Stimulated activated naive CD8-positive, alpha-beta T cell treated with anti-CD3 and anti-CD28 coated beads, Interleukin-15, amount 100 ng/mL, for 72 hours (primary cell): ENCODE data around the gene MS4A14.
A peak's percentile ranks its signal among the peaks of the same experiment; 100 is the strongest.
"Not testable (repeated sequence)": the region's sequence is repeated elsewhere in the genome, so short reads cannot be mapped to it uniquely, and the experiment has no call there.

Source experiments
- ATAC-seq: fragments of 150-1000 bp; cut with Tn5 transposase; 2 replicates; pipeline ENCODE4 v1.10.0; 2021; ENCODE audit warnings: mild to moderate bottlenecking, moderate library complexity
- DNase-seq, 2 donors: peaks; one replicate each; pipeline ENCODE4 v3.0.0; 2021 to 2022
- H3K27ac Mint-ChIP-seq, 2 donors: one replicate each; pipeline ENCODE4 v1.8.0; 2022; ENCODE audit warnings: mild to moderate bottlenecking in 2 of 2, mixed read lengths in 2 of 2, moderate library complexity in 2 of 2
- H3K27me3 Mint-ChIP-seq: one replicate; pipeline ENCODE4 v1.8.0; 2022; ENCODE audit warnings: mixed read lengths
- H3K4me1 Mint-ChIP-seq: one replicate; pipeline ENCODE4 v1.8.0; 2022; ENCODE audit warnings: mild to moderate bottlenecking, mixed read lengths
- H3K4me3 Mint-ChIP-seq, 2 donors: one replicate each; pipeline ENCODE4 v1.8.0; 2022; ENCODE audit warnings: mild to moderate bottlenecking in 2 of 2, mixed read lengths in 2 of 2, moderate library complexity in 1 of 2
- H3K9me3 Mint-ChIP-seq, 2 donors: one replicate each; pipeline ENCODE4 v1.8.0; 2022; ENCODE audit warnings: mixed read lengths in 2 of 2

Gene MS4A14

GRCh38 chr11:60431251-60431650 lies 35.0 kb downstream of the MS4A14 start:
- no peaks in the 10 kb centered on the region for H3K4me1 Mint-ChIP-seq
- H3K9me3 Mint-ChIP-seq = no peaks in the 10 kb centered on the region
- no peak overlapping the region for H3K4me3 Mint-ChIP-seq
- peaks cover 29% of the 10 kb centered on the region for H3K27me3 Mint-ChIP-seq
- DNase-seq (no peak), ATAC-seq (no peak)
- no peak overlapping the region for H3K27ac Mint-ChIP-seq

GRCh38 chr11:60433401-60433800 lies 37.1 kb downstream of the MS4A14 start:
- Mint-ChIP-seq H3K27ac (no peak overlapping the region), H3K9me3 (no peaks in the 10 kb centered on the region), H3K4me1 (no peaks in the 10 kb centered on the region), H3K27me3 (peaks cover 14% of the 10 kb centered on the region), H3K4me3 (no peak overlapping the region)
- no peak for ATAC-seq
- no peak for DNase-seq

- ATAC-seq (no peak), DNase-seq (no peak)
- no peaks in the 10 kb centered on the region for H3K9me3 Mint-ChIP-seq
- H3K27ac Mint-ChIP-seq = peak overlapping the region in 1 of 2 donors; percentile 93
- no peaks in the 10 kb centered on the region for H3K27me3 Mint-ChIP-seq
- peak overlapping the region in 1 of 2 donors; percentile 71 for H3K4me3 Mint-ChIP-seq
- peaks cover 22% of the 10 kb centered on the region for H3K4me1 Mint-ChIP-seq
Measured at GRCh38 chr11:60447070-60447469, 50.8 kb downstream of the MS4A14 start.

- H3K27ac Mint-ChIP-seq = no peak overlapping the region
- no peak overlapping the region for H3K4me3 Mint-ChIP-seq
- no peak for ATAC-seq
Measured at GRCh38 chr11:60447846-60448245, 51.6 kb downstream of the MS4A14 start.

GRCh38 chr11:60451185-60451584 lies 54.9 kb downstream of the MS4A14 start:
- not testable (repeated sequence) for DNase-seq, H3K27me3 Mint-ChIP-seq, ATAC-seq, H3K9me3 Mint-ChIP-seq, H3K27ac Mint-ChIP-seq, H3K4me3 Mint-ChIP-seq
- peaks cover 22% of the 10 kb centered on the region for H3K4me1 Mint-ChIP-seq

More at GRCh38 chr11:60447846-60448245, 51.6 kb downstream of the MS4A14 start:
- H3K27me3 Mint-ChIP-seq = no peaks in the 10 kb centered on the region
- no peaks in the 10 kb centered on the region for H3K9me3 Mint-ChIP-seq
- peaks cover 22% of the 10 kb centered on the region for H3K4me1 Mint-ChIP-seq
- DNase-seq = no peak

- no peak overlapping the region for H3K4me3 Mint-ChIP-seq
- H3K27me3 Mint-ChIP-seq = peaks cover 13% of the 10 kb centered on the region
- ATAC-seq (no peak), DNase-seq (no peak)
- peaks cover 15% of the 10 kb centered on the region for H3K4me1 Mint-ChIP-seq
- H3K9me3 Mint-ChIP-seq = no peaks in the 10 kb centered on the region
- no peak overlapping the region for H3K27ac Mint-ChIP-seq
Measured at GRCh38 chr11:60454212-60454611, 58.0 kb downstream of the MS4A14 start.

- Mint-ChIP-seq H3K4me3 (no peak within 1 kb of the TSS), H3K27ac (no peak within 1 kb of the TSS)
Measured at GRCh38 chr11:60455531-60456042, 59.3 kb downstream of the MS4A14 start, which contains the start of gene MS4A1. Gene MS4A1 (plus strand): TSS chr11:60455847. CDS start chr11:60462375, 6,528 bp downstream.

GRCh38 chr11:60457576-60457975 lies 61.3 kb downstream of the MS4A14 start:
- no peaks in the 10 kb centered on the region for H3K9me3 Mint-ChIP-seq
- no peak overlapping the region for H3K4me3 Mint-ChIP-seq
- DNase-seq = no peak
- H3K27ac Mint-ChIP-seq = no peak overlapping the region
- peaks cover 15% of the 10 kb centered on the region for H3K4me1 Mint-ChIP-seq
- peaks cover 14% of the 10 kb centered on the region for H3K27me3 Mint-ChIP-seq
- ATAC-seq = no peak

More at GRCh38 chr11:60455531-60456042, 59.3 kb downstream of the MS4A14 start, which contains the start of gene MS4A1:
- ATAC-seq (no peak), DNase-seq (no peak)
- no peaks in the 10 kb centered on the region for H3K9me3 Mint-ChIP-seq
- H3K27me3 Mint-ChIP-seq = peaks cover 13% of the 10 kb centered on the region
- peaks cover 15% of the 10 kb centered on the region for H3K4me1 Mint-ChIP-seq

- no peaks in the 10 kb centered on the region for H3K9me3 Mint-ChIP-seq
- no peak for ATAC-seq
- H3K27ac Mint-ChIP-seq = no peak overlapping the region
- peaks cover 15% of the 10 kb centered on the region for H3K4me1 Mint-ChIP-seq
- H3K27me3 Mint-ChIP-seq = peaks cover 20% of the 10 kb centered on the region
- no peak for DNase-seq
- no peak overlapping the region for H3K4me3 Mint-ChIP-seq
Measured at GRCh38 chr11:60459345-60459744, 63.1 kb downstream of the MS4A14 start.
